DOHH2 (cell line): ENCODE data around the gene PAPOLG.

ENCODE experiments used
- H3F3A ChIP-seq: fragments of 200-600 bp; sonication (generic), shearing (Covaris generic); 2 replicates; pipeline ENCODE4 v1.6.0; 2016; ENCODE audit warnings: antibody characterized with exemption, mild to moderate bottlenecking; ENCODE audit not compliant: control insufficient read depth, insufficient read depth
- H3K27ac ChIP-seq: fragments of 200-600 bp; sonication (generic); 2 replicates; pipeline ENCODE4 v1.5.1; 2014; ENCODE audit warnings: low read depth, mild to moderate bottlenecking, low read length, moderate library complexity
- H3K27me3 ChIP-seq: fragments of 200-600 bp; sonication (generic); 2 replicates; pipeline ENCODE4 v1.6.1; 2014; ENCODE audit warnings: mild to moderate bottlenecking, low read length, mixed read lengths; ENCODE audit not compliant: control insufficient read depth
- H3K36me3 ChIP-seq: fragments of 200-600 bp; sonication (generic); 2 replicates; pipeline ENCODE4 v1.6.1; 2014; ENCODE audit warnings: mild to moderate bottlenecking, low read length, moderate library complexity, mixed read lengths; ENCODE audit not compliant: control insufficient read depth
- H3K4me1 ChIP-seq: fragments of 200-600 bp; sonication (generic); 2 replicates; pipeline ENCODE4 v1.6.1; 2014; ENCODE audit warnings: mild to moderate bottlenecking, low read length, mixed read lengths; ENCODE audit not compliant: control insufficient read depth
- H3K4me2 ChIP-seq: fragments of 200-600 bp; sonication (generic); 2 replicates; pipeline ENCODE4 v1.6.0; 2014; ENCODE audit warnings: mild to moderate bottlenecking, low read length, moderate library complexity
- H3K4me3 ChIP-seq: fragments of 200-600 bp; sonication (generic); 2 replicates; pipeline ENCODE4 v1.5.1; 2014; ENCODE audit warnings: mild to moderate bottlenecking, low read length, mixed read lengths
- H3K79me2 ChIP-seq: fragments of 200-600 bp; sonication (generic); 2 replicates; pipeline ENCODE4 v1.6.1; 2014; ENCODE audit warnings: mild to moderate bottlenecking, low read length, mixed read lengths; ENCODE audit not compliant: control insufficient read depth
- H3K9me2 ChIP-seq: fragments of 200-600 bp; sonication (generic); replicated peaks from 2 replicates; pipeline ENCODE4 v1.6.1; 2014; ENCODE audit warnings: mild to moderate bottlenecking, low read length, mixed read lengths; ENCODE audit not compliant: control insufficient read depth
- H3K9me3 ChIP-seq: fragments of 200-600 bp; sonication (generic); 2 replicates; pipeline ENCODE4 v1.6.1; 2014; ENCODE audit warnings: antibody characterized with exemption, low read length, mixed read lengths; ENCODE audit not compliant: control insufficient read depth, insufficient read depth
- H4K20me1 ChIP-seq: fragments of 200-600 bp; sonication (generic); 2 replicates; pipeline ENCODE4 v1.6.0; 2014; ENCODE audit warnings: low read depth, mild to moderate bottlenecking, antibody characterized with exemption, low read length, moderate library complexity; ENCODE audit not compliant: control insufficient read depth, insufficient read depth
- EZH2phosphoT487 ChIP-seq: fragments of 200-600 bp; sonication (generic); IDR thresholded peaks from 2 replicates; pipeline ENCODE4 v1.6.1; 2017; ENCODE audit warnings: borderline replicate concordance, mild to moderate bottlenecking, antibody characterized with exemption, low read length, moderate library complexity, mixed read lengths
- TF ChIP-seq, protein P1 (sequence below): fragments of 200-600 bp; sonication (generic); IDR thresholded peaks from one replicate; pipeline ENCODE4 v1.5.1; 2014; ENCODE audit warnings: antibody characterized with exemption, mild to moderate bottlenecking, low read depth, low read length; ENCODE audit not compliant: poor library complexity, severe bottlenecking

PAPOLG gene

DNA sequence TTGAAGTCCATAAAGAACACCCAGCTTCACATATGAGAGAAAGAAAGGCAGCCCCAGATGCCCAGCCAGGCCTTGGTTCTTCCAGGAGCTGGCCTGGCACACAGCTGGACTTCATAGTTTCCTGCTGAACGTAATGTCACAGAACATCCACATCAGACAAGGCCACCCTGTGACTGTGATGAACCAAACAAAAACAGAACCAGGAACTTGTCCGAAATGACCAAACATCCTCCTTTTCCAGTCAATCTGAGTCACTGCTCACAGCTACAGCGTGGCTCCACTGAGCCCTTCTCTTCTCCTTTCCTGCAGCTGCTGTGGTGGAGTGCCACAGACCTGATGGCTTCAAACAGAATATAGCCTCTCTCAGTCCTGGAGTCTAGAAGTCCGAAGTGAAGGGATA lies 45.4 kb upstream of the PAPOLG start:
- Histone ChIP-seq H3F3A (no peaks in the 10 kb centered on the region), H3K27me3 (0 out of 2 replicates have a peak, but pooled peaks cover 1% of the 10 kb centered on the region), H3K9me2 (no peaks in the 10 kb centered on the region), H3K9me3 (no peaks in the 10 kb centered on the region), H3K4me2 (no peak overlapping the region), H3K36me3 (no peaks in the 10 kb centered on the region), H3K4me3 (no peak overlapping the region), H3K79me2 (no peaks in the 10 kb centered on the region), H4K20me1 (no peaks in the 10 kb centered on the region), H3K4me1 (no peaks in the 10 kb centered on the region), H3K27ac (no peak overlapping the region)
- TF ChIP-seq EZH2phosphoT487, result no peak
- TF ChIP-seq, protein P1, sequence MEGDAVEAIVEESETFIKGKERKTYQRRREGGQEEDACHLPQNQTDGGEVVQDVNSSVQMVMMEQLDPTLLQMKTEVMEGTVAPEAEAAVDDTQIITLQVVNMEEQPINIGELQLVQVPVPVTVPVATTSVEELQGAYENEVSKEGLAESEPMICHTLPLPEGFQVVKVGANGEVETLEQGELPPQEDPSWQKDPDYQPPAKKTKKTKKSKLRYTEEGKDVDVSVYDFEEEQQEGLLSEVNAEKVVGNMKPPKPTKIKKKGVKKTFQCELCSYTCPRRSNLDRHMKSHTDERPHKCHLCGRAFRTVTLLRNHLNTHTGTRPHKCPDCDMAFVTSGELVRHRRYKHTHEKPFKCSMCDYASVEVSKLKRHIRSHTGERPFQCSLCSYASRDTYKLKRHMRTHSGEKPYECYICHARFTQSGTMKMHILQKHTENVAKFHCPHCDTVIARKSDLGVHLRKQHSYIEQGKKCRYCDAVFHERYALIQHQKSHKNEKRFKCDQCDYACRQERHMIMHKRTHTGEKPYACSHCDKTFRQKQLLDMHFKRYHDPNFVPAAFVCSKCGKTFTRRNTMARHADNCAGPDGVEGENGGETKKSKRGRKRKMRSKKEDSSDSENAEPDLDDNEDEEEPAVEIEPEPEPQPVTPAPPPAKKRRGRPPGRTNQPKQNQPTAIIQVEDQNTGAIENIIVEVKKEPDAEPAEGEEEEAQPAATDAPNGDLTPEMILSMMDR, result no peak

DNA sequence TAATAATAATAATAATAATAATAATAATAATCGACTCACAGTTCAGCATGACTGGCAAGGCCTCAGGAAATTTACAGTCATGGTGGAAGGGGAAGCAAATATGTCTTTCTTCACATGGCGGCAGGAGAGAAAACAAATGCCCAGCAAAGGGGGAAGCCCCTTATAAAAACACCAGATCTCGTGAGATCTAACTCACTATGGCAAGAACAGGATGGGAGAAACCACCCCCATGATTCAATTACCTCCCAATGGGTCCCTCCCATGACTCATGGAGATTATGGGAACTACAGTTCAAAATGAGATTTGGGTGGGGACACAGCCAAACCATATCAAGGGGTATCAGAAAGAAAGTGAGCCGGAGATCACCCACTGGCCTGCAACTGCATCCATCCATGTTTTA lies 40.5 kb upstream of the PAPOLG start:
- no peak overlapping the region for H3K27ac ChIP-seq

DNA sequence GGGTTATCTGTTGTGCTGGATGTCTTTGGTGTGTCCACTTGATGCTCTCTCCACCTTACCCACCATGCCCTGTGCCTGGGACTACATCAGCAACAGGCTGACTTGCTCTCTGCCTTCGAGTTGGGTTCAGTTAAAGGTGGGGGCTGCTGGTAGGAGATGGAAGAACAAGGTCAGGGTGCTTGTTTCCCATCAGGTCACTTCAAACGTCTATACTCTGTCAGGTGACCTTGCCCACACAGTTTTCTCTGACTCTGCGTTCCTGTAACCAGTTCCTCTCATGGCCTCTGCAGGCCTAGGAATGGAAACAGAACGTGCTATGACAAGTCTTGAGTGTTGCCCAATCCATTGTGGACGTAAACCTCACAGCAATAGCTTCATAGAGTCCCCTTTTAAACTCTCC lies 38.4 kb upstream of the PAPOLG start:
- H3K9me2 ChIP-seq, result no peaks in the 10 kb centered on the region
- no peak overlapping the region for H3K27ac ChIP-seq
- TF ChIP-seq, protein P1, result no peak
- no peak for TF ChIP-seq EZH2phosphoT487
- no peaks in the 10 kb centered on the region for H3K9me3 ChIP-seq
- H3K79me2 ChIP-seq, result no peaks in the 10 kb centered on the region
- H3F3A ChIP-seq, result no peaks in the 10 kb centered on the region
- H3K4me1 ChIP-seq, result no peaks in the 10 kb centered on the region
- H3K36me3 ChIP-seq, result no peaks in the 10 kb centered on the region
- no peaks in the 10 kb centered on the region for H4K20me1 ChIP-seq
- no peak overlapping the region for H3K4me3 ChIP-seq
- H3K4me2 ChIP-seq, result no peak overlapping the region
- H3K27me3 ChIP-seq, result no peaks in the 10 kb centered on the region

More for the DNA sequence above, 40.5 kb upstream of the PAPOLG start:
- no peaks in the 10 kb centered on the region for H3K36me3 ChIP-seq
- no peaks in the 10 kb centered on the region for H3K79me2 ChIP-seq
- no peak for TF ChIP-seq EZH2phosphoT487
- TF ChIP-seq, protein P1, result no peak
- no peaks in the 10 kb centered on the region for H3K9me3 ChIP-seq
- H4K20me1 ChIP-seq, result no peaks in the 10 kb centered on the region
- no peak overlapping the region for H3K4me2 ChIP-seq
- no peak overlapping the region for H3K4me3 ChIP-seq
- no peaks in the 10 kb centered on the region for H3K9me2 ChIP-seq
- H3K4me1 ChIP-seq, result no peaks in the 10 kb centered on the region
- no peaks in the 10 kb centered on the region for H3F3A ChIP-seq
- no peaks in the 10 kb centered on the region for H3K27me3 ChIP-seq
